ENCODE measurements around the gene MED12L. TPM values are rescaled to one million over a fixed set of nuclear protein-coding genes. Genes with fewer than 3 reads are reported as not detected.

MED12L gene
- total RNA-seq, 2 donors from 2014 or later, result 15.5 to 28.9 TPM

- Histone ChIP-seq H3K27me3 (ENCODE audit: control insufficient read depth, insufficient read depth, low read length, poor library complexity, severe bottlenecking) (no peaks in the 10 kb centered on the region), H3K9me3 (ENCODE audit: control insufficient read depth, low read length) (no peaks in the 10 kb centered on the region), H3K36me3 (ENCODE audit: control insufficient read depth, insufficient read depth, low read length) (no peaks in the 10 kb centered on the region), H3K4me3 (ENCODE audit: low read length) (no peak overlapping the region), H3K9ac (ENCODE audit: extremely low read depth, low read length, poor library complexity, severe bottlenecking) (no peak overlapping the region), H3K4me1 (ENCODE audit: control insufficient read depth, insufficient read depth, low read length) (peaks cover 6% of the 10 kb centered on the region), H3K27ac (ENCODE audit: low read depth, low read length) (no peak overlapping the region)
- Mint-ChIP-seq H3K4me3 (no peak overlapping the region), H3K27ac (no peak overlapping the region), H3K36me3 (ENCODE audit: low read depth) (no peaks in the 10 kb centered on the region), H3K9me3 (no peaks in the 10 kb centered on the region), H3K4me1 (peaks cover 7% of the 10 kb centered on the region), H3K27me3 (ENCODE audit: insufficient read depth) (no peaks in the 10 kb centered on the region)
- DNase-seq, result peak; percentile 80
- no peak for TF ChIP-seq CTCF (conservative IDR thresholded peaks at IDR 0.05)
- 89 to 94% methylated on average over 5 to 7 of the region's 7 CpGs for whole genome bisulfite sequencing, 2 experiments (ENCODE audit: insufficient coverage in 1 of 2, insufficient read length in 1 of 2)
Observed at GRCh38 chr3:151443583-151443982, 358.1 kb downstream of the MED12L start.

DNA sequence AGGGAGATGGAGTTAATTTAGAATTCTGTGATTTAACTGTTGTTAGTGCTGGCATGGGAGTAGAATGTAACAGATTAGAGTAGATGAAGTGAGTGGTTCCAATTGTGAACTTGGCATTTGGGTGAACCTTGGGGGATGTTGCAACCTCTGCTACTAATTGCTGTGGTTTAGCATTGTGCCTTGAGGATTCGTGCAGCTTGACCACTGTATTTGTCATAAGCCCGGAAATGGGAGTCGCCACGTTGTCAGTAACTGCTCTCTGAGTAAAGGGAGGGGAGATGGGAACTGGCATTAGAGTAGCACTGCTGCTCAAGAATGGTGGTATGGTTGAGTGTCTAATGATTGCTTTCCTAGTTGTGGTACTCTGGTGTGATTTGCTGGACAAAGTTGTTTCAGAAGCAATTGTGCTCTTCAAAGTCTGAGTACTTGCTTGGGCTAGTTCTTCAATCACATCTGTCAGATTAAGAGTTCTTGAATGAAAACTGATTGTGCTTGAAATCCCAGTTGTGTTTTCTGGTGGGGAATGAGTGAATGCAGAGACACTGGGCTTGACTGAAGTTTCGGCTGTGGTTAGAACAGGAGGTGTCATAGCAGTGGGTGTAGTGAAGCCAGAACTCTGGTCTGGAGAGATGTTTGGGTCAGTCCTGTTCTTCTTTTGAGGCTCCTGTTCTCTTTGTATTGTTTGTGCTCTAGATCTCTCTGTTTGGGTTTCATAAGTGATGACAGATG is 360.0 kb downstream of the MED12L start:
- Histone ChIP-seq H3K27me3 (ENCODE audit: control insufficient read depth, insufficient read depth, low read length, poor library complexity, severe bottlenecking) (no peaks in the 10 kb centered on the region), H3K9me3 (ENCODE audit: control insufficient read depth, low read length) (no peaks in the 10 kb centered on the region), H3K27ac (ENCODE audit: low read depth, low read length) (no peak overlapping the region), H3K4me3 (ENCODE audit: low read length) (no peak overlapping the region), H3K36me3 (ENCODE audit: control insufficient read depth, insufficient read depth, low read length) (no peaks in the 10 kb centered on the region), H3K4me1 (ENCODE audit: control insufficient read depth, insufficient read depth, low read length) (peaks cover 3% of the 10 kb centered on the region), H3K9ac (ENCODE audit: extremely low read depth, low read length, poor library complexity, severe bottlenecking) (no peak overlapping the region)
- H3K9me3 Mint-ChIP-seq, result no peaks in the 10 kb centered on the region
- H3K4me3 Mint-ChIP-seq, result no peak overlapping the region
- no peaks in the 10 kb centered on the region for H3K27me3 Mint-ChIP-seq (ENCODE audit: insufficient read depth)
- WGBS, 2 experiments (ENCODE audit: insufficient coverage in 1 of 2, insufficient read length in 1 of 2), result 87 to 93% methylated on average over 5 of the region's 5 CpGs
- no peak for TF ChIP-seq CTCF (conservative IDR thresholded peaks at IDR 0.05)
- H3K36me3 Mint-ChIP-seq (ENCODE audit: low read depth), result no peaks in the 10 kb centered on the region
- no peak overlapping the region for H3K27ac Mint-ChIP-seq
- DNase-seq, result no peak
- H3K4me1 Mint-ChIP-seq, result peaks cover 7% of the 10 kb centered on the region

DNA sequence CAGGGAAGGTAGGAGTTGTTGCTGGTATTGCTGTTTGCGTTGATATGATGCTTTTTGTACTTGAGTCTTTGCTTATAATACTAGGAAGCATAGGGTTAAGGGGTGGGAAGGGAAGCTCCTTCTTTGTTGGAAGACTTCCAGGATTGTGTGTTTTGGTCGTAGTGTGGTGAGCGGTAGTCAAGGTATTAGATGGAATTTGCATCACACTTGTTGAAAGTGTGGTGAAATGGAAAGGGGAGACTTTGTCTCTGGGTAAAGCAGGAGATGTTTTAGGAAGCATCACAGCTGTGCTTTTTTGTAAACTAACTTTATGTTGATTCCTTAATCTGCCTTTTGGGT is 360.5 kb downstream of the MED12L start:
- peaks cover 1% of the 10 kb centered on the region for H3K4me1 Mint-ChIP-seq
- H3K9me3 Mint-ChIP-seq, result no peaks in the 10 kb centered on the region
- H3K36me3 Mint-ChIP-seq (ENCODE audit: low read depth), result no peaks in the 10 kb centered on the region
- TF ChIP-seq CTCF (conservative IDR thresholded peaks at IDR 0.05), result no peak
- no peak overlapping the region for H3K27ac ChIP-seq (ENCODE audit: low read depth, low read length)
- no peak for DNase-seq
- H3K4me3 ChIP-seq (ENCODE audit: low read length), result no peak overlapping the region
- 87 to 96% methylated on average over 3 of the region's 3 CpGs for WGBS, 2 experiments (ENCODE audit: insufficient coverage in 1 of 2, insufficient read length in 1 of 2)
- H3K4me1 ChIP-seq (ENCODE audit: control insufficient read depth, insufficient read depth, low read length), result no peaks in the 10 kb centered on the region
- H3K9ac ChIP-seq (ENCODE audit: extremely low read depth, low read length, poor library complexity, severe bottlenecking), result no peak overlapping the region
- H3K9me3 ChIP-seq (ENCODE audit: control insufficient read depth, low read length), result no peaks in the 10 kb centered on the region
- no peaks in the 10 kb centered on the region for H3K36me3 ChIP-seq (ENCODE audit: control insufficient read depth, insufficient read depth, low read length)
- H3K27ac Mint-ChIP-seq, result no peak overlapping the region
- H3K27me3 ChIP-seq (ENCODE audit: control insufficient read depth, insufficient read depth, low read length, poor library complexity, severe bottlenecking), result no peaks in the 10 kb centered on the region
- H3K4me3 Mint-ChIP-seq, result no peak overlapping the region
- H3K27me3 Mint-ChIP-seq (ENCODE audit: insufficient read depth), result no peaks in the 10 kb centered on the region
